Body of pancreas (tissue), 4 donors: ENCODE results near the gene CREBL2. TPM values are rescaled to one million over a fixed set of nuclear protein-coding genes. Genes with fewer than 3 reads are reported as not detected.
"Not testable (repeated sequence)": the region's sequence is repeated elsewhere in the genome, so short reads cannot be mapped to it uniquely, and the experiment has no call there.

Experiments
- ATAC-seq: fragments of 150-250 bp; one replicate; pipeline ENCODE4 v1.9.1; 2016
- DNase-seq, 4 donors: peaks; one replicate each; pipeline ENCODE4 v3.0.0-alpha.2; 2019
- H3K27ac ChIP-seq, 4 donors: fragments of 200-600 bp; sonication (generic); 1 replicate in 3 of 4; 2 replicates in 1 of 4; pipeline versions ENCODE4 v1.5.1 to v1.6.1; 2016 to 2019; ENCODE audit warnings: mild to moderate bottlenecking in 1 of 4, mixed read lengths in 1 of 4, moderate library complexity in 1 of 4
- H3K27me3 ChIP-seq, 2 donors: fragments of 200-600 bp; sonication (generic); one replicate each; pipeline ENCODE4 v1.6.0; 2016; ENCODE audit warnings: mild to moderate bottlenecking in 1 of 2
- H3K36me3 ChIP-seq, 2 donors: fragments of 200-600 bp; sonication (generic); replicated peaks in 1 of 2; 2 replicates each; pipeline ENCODE4 v1.5.1; 2016; ENCODE audit warnings: low read depth in 2 of 2; ENCODE audit not compliant: insufficient read depth in 1 of 2
- H3K4me1 ChIP-seq: fragments of 200-600 bp; sonication (generic); one replicate; pipeline ENCODE4 v1.6.0; 2016
- H3K4me3 ChIP-seq, 2 donors: fragments of 200-600 bp; sonication (generic); 1 replicate in 1 of 2; 2 replicates in 1 of 2; pipeline ENCODE4 v1.5.1; 2016 to 2019
- H3K9me3 ChIP-seq, 3 donors: fragments of 200-600 bp; sonication (generic); 1 replicate in 2 of 3; 2 replicates in 1 of 3; pipeline ENCODE4 v1.5.1; 2016
- POLR2A ChIP-seq, 3 donors: fragments of 450-650 bp; IDR thresholded peaks; one replicate each; pipeline ENCODE4 v1.6.1; 2016; ENCODE audit warnings: antibody characterized with exemption in 3 of 3, mild to moderate bottlenecking in 2 of 3
- WGBS, 2 donors: methylation state at CpG; one replicate each; pipeline ENCODE4 v1.1.5; 2017; 5-methylcytosine and 5-hydroxymethylcytosine counted together
- intact Hi-C: fragments of 100-400 bp; cut with DNase I; formaldehyde crosslinking; loops from one replicate; pipeline ENCODE4 v1.15.1; 2023
- total RNA-seq, 2 donors: library from RNA; depleted of rRNA; stranded (reverse); fragments of >200 nt; gene quantifications; one replicate each; pipeline ENCODE4 v1.1.0, GENCODE V29; 2016
- TF ChIP-seq, protein P1 (sequence below), 7 experiments: fragments of 450-650 bp in 4 of 7; fragments of 200-600 bp in 3 of 7; sonication (generic) in 3 of 7; IDR thresholded peaks; one replicate each; pipeline ENCODE4 v1.5.1; 2016 to 2019; ENCODE audit warnings: antibody characterized with exemption in 7 of 7

Gene CREBL2
- total RNA-seq, 2 donors from 2014 or later = 13.8 to 31.4 TPM

- DNase-seq = no peak
- Histone ChIP-seq H3K36me3 (no peaks in the 10 kb centered on the region), H3K27ac (no peak overlapping the region), H3K4me3 (no peak overlapping the region), H3K9me3 (no peaks in the 10 kb centered on the region), H3K4me1 (peaks cover 29% of the 10 kb centered on the region), H3K27me3 (no peaks in the 10 kb centered on the region)
- ATAC-seq = no peak
- WGBS, 2 donors = 87 to 89% methylated on average over 4 of the region's 4 CpGs
- intact Hi-C loops = no loop called here
- no peak for TF ChIP-seq POLR2A (IDR thresholded peaks at IDR 0.05)
- TF ChIP-seq, protein P1, sequence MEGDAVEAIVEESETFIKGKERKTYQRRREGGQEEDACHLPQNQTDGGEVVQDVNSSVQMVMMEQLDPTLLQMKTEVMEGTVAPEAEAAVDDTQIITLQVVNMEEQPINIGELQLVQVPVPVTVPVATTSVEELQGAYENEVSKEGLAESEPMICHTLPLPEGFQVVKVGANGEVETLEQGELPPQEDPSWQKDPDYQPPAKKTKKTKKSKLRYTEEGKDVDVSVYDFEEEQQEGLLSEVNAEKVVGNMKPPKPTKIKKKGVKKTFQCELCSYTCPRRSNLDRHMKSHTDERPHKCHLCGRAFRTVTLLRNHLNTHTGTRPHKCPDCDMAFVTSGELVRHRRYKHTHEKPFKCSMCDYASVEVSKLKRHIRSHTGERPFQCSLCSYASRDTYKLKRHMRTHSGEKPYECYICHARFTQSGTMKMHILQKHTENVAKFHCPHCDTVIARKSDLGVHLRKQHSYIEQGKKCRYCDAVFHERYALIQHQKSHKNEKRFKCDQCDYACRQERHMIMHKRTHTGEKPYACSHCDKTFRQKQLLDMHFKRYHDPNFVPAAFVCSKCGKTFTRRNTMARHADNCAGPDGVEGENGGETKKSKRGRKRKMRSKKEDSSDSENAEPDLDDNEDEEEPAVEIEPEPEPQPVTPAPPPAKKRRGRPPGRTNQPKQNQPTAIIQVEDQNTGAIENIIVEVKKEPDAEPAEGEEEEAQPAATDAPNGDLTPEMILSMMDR (IDR thresholded peaks at IDR 0.05) = no peak
Observed at GRCh38 chr12:12614342-12614741, 2.7 kb downstream of the CREBL2 start.

GRCh38 chr12:12616512-12617310 is 5.0 kb downstream of the CREBL2 start:
- Histone ChIP-seq H3K27me3 (no peaks in the 10 kb centered on the region), H3K4me1 (peaks cover 33% of the 10 kb centered on the region), H3K27ac (no peak overlapping the region), H3K4me3 (no peak overlapping the region), H3K9me3 (no peaks in the 10 kb centered on the region), H3K36me3 (no peaks in the 10 kb centered on the region)
- no peak for ATAC-seq
- no peak for DNase-seq
- TF ChIP-seq, protein P1 (IDR thresholded peaks at IDR 0.05) = no peak
- TF ChIP-seq POLR2A (IDR thresholded peaks at IDR 0.05) = no peak
- WGBS, 2 donors = 40 to 45% methylated on average over 4 of the region's 4 CpGs
- intact Hi-C loops = no loop called here

DNA sequence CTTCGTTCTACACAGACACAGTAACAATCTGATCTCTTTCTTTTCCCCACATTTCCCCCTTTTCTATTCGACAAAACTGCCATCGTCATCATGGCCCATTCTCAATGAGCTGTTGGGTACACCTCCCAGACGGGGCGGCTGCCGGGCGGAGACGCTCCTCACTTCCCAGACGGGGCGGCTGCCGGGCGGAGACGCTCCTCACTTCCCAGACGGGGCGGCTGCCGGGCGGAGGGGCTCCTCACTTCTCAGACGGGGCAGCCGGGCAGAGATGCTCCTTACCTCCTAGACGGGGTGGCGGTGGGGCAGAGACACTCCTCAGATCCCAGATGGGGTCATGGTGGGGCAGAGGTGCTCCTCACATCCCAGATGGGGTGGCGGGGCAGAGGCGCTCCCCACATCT is 6.4 kb downstream of the CREBL2 start:
- ATAC-seq, intact Hi-C loops, H3K27me3 ChIP-seq, DNase-seq, H3K27ac ChIP-seq, H3K36me3 ChIP-seq, H3K9me3 ChIP-seq, H3K4me3 ChIP-seq: not testable (repeated sequence)
- peaks cover 26% of the 10 kb centered on the region for H3K4me1 ChIP-seq
- 92 to 94% methylated on average over 14 to 18 of the region's 23 CpGs for WGBS, 2 donors

GRCh38 chr12:12620730-12621315 is 9.1 kb downstream of the CREBL2 start:
- Histone ChIP-seq H3K4me3 (no peak overlapping the region), H3K9me3 (no peaks in the 10 kb centered on the region), H3K27me3 (no peaks in the 10 kb centered on the region), H3K36me3 (no peaks in the 10 kb centered on the region), H3K27ac (no peak overlapping the region), H3K4me1 (peaks cover 16% of the 10 kb centered on the region)
- TF ChIP-seq, protein P1 (IDR thresholded peaks at IDR 0.05) = no peak
- DNase-seq (no peak), ATAC-seq (no peak)
- WGBS, 2 donors = 94 to 95% methylated on average over 6 of the region's 6 CpGs
- intact Hi-C loops = no loop called here

GRCh38 chr12:12622418-12622817 is 10.7 kb downstream of the CREBL2 start:
- no peak overlapping the region for H3K4me3 ChIP-seq
- 68 to 76% methylated on average over 3 of the region's 3 CpGs for WGBS, 2 donors

More at GRCh38 chr12:12622418-12622817, 10.7 kb downstream of the CREBL2 start:
- H3K27me3 ChIP-seq = no peaks in the 10 kb centered on the region
- peaks cover 10% of the 10 kb centered on the region for H3K4me1 ChIP-seq
- H3K36me3 ChIP-seq = no peaks in the 10 kb centered on the region
- H3K27ac ChIP-seq = peak overlapping the region in 1 of 4 donors; percentile 7
- no peak for ATAC-seq
- TF ChIP-seq, protein P1 (IDR thresholded peaks at IDR 0.05) = no peak
- no peak for TF ChIP-seq POLR2A (IDR thresholded peaks at IDR 0.05)
- no peak for DNase-seq
- intact Hi-C loops = no loop called here
- no peaks in the 10 kb centered on the region for H3K9me3 ChIP-seq
